Epithelial cell of proximal tubule (primary cell): Measurements from ENCODE around the gene DTX3. TPM values are rescaled to one million over a fixed set of nuclear protein-coding genes. Genes with fewer than 3 reads are reported as not detected.
A peak's percentile ranks its signal among the peaks of the same experiment; 100 is the strongest.

Experiments
- DNase-seq: peaks from one replicate; pipeline ENCODE4 v3.0.0-alpha.2; 2011; ENCODE audit warnings: low read depth
- H3K4me3 ChIP-seq: 2 replicates; pipeline ENCODE4 v1.5.1; 2011; ENCODE audit warnings: low read depth, mild to moderate bottlenecking, low read length
- CTCF ChIP-seq: conservative IDR thresholded peaks from 2 replicates; pipeline ENCODE4 v1.5.1; 2012; ENCODE audit warnings: low read depth, mild to moderate bottlenecking, low read length
- total RNA-seq: library from RNA; depleted of rRNA; stranded (reverse); fragments of >200 nt; gene quantifications from 2 replicates; pipeline ENCODE4 v1.2.3, GENCODE V29; 2015

DTX3 gene
- total RNA-seq, 1 donor from 2014 or later = 8.1 TPM

GRCh38 chr12:57606821-57607220 is 2.2 kb downstream of the DTX3 start:
- H3K4me3 ChIP-seq = no peak overlapping the region
- TF ChIP-seq CTCF = no peak
- DNase-seq = no peak

GRCh38 chr12:57607958-57608663 is 3.5 kb downstream of the DTX3 start:
- TF ChIP-seq CTCF = no peak
- no peak for DNase-seq
- no peak overlapping the region for H3K4me3 ChIP-seq

- no peak overlapping the region for H3K4me3 ChIP-seq
- TF ChIP-seq CTCF = no peak
- DNase-seq = no peak
These were observed 4.6 kb downstream of the DTX3 start for GRCh38 chr12:57609101-57609780.

GRCh38 chr12:57609781-57610553 is 5.3 kb downstream of the DTX3 start:
- no peak for DNase-seq
- H3K4me3 ChIP-seq = no peak overlapping the region
- no peak for TF ChIP-seq CTCF

GRCh38 chr12:57610554-57611107 is 6.0 kb downstream of the DTX3 start:
- H3K4me3 ChIP-seq = peak overlapping the region; percentile 60
- DNase-seq = no peak
- no peak for TF ChIP-seq CTCF

GRCh38 chr12:57611108-57611826 is 6.6 kb downstream of the DTX3 start, which contains the start of gene ARHGEF25:
TSS of gene ARHGEF25 (plus strand) at chr12:57611435. CDS start at chr12:57611895, 460 bp downstream.
- DNase-seq = no peak
- TF ChIP-seq CTCF = no peak
- H3K4me3 ChIP-seq = peak within 1 kb of the TSS; percentile 60
